Stimulated activated CD8-positive, alpha-beta memory T cell treated with anti-CD3 and anti-CD28 coated beads, Interleukin-7, amount 100 ng/mL, for 48 hours (primary cell): ENCODE data around the gene ZSCAN31.
A peak's percentile ranks its signal among the peaks of the same experiment; 100 is the strongest.
"Not testable (repeated sequence)": the region's sequence is repeated elsewhere in the genome, so short reads cannot be mapped to it uniquely, and the experiment has no call there.

Experiments
- DNase-seq, 2 donors: peaks; one replicate each; pipeline ENCODE4 v3.0.0-alpha.2; 2020; ENCODE audit warnings: low read depth in 1 of 2; ENCODE audit errors: extremely low read depth in 1 of 2

ZSCAN31 gene

DNA sequence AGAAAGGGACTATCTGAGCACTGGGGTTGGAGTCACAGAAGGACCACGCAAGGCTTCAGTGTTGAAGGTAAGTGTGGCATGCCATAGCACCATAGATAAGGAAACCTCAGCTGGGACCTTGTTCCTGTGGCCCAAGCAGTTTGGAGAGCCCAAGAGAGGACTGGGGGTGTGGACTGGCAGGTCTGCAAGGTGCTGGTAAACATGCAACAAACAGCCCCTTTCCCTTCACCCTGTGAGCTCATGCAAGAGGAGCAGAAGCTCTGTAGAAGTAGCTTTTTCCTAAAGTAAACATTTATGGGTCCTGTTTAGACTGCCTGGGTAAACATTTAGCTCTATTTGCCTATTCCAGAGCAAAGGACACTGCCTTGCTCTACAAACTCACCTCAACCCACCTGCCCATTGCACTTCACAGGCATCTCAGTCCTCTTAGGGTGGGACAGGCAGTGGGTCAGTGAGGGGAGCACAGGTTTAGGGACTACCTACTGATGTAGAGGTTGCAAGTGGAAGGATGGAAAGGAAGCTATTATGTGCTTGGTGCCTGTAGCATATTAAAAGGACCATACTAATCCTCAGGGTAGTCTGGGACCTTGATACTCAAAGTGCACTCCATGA, 12.0 kb downstream of the ZSCAN31 start:
- DNase-seq: no peak

DNA sequence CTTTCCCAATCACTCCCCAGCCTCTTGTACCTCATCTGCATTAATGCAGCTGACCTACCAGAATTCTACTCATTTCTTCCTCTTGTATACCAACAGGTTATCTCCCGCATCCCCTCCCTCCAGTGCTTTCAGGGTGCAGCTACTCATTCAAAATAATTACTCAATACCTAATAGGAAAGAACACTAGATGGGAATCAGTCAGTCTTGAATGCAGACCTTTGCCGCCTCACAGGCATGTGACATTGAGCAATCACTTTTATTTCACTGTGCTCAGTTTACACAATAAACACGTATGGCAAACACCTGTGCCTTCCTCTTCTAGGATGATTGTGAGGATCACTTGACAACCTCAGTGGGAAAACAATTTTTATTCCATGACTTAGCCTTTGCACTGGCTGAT, 13.3 kb downstream of the ZSCAN31 start:
- no peak for DNase-seq

DNA sequence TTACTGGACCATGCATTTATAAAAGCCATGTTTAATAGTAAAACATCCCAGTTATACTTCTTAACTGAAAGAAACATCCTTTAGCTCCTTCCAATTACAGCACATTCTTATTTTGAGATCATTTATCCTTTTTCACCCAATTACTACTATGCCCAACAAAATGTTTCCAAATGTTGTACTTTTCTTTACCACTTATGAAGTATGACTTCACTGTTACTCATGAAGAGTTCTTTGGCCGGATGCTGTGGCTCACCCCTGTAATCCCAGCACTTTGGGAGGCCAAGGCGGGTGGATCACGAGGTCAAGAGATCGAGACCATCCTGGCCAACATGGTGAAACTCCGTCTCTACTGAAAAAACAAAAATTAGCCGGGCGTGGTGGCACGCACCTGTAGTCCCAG, 18.1 kb downstream of the ZSCAN31 start:
- not testable (repeated sequence) for DNase-seq

DNA sequence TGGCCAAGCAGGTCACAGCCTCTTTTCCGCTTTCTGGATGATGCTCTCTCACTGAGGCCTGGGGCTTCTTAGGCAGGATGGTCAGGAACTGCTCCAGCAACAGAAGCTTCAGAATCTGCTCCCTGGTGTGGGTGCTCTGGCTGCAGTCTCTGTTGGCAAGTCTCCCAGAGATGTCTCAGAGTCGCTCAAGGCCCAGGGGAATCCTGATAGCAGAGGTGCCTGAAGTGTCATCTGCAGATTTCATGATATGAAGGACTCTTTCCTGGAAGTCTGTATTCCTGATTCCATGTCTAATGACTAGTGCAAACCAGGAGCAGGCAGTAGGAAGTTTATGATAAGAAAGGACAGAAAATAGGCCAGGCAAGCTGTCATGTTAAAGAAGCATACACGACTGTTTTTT, 20.3 kb downstream of the ZSCAN31 start:
- DNase-seq: no peak

DNA sequence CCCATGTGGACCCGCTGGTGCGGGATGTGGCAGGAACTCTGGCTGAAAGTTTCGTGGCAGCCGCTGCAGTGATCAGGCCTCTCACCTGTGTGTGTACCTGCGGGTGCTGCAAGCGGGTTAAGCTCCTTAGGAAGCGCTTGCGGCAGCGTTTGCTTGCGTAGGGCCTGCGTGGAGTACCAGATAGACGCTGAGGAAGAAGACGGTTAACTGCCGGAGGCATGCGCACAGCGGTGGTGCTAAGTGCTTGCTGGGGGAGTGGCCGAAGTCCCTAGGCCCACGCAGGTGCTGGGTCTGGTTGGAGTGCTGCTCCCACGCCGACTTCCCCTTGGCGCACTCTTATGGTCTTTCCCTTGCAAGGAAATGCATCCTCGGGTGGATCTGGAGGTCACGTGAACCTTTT, 23.0 kb downstream of the ZSCAN31 start:
- no peak for DNase-seq

DNA sequence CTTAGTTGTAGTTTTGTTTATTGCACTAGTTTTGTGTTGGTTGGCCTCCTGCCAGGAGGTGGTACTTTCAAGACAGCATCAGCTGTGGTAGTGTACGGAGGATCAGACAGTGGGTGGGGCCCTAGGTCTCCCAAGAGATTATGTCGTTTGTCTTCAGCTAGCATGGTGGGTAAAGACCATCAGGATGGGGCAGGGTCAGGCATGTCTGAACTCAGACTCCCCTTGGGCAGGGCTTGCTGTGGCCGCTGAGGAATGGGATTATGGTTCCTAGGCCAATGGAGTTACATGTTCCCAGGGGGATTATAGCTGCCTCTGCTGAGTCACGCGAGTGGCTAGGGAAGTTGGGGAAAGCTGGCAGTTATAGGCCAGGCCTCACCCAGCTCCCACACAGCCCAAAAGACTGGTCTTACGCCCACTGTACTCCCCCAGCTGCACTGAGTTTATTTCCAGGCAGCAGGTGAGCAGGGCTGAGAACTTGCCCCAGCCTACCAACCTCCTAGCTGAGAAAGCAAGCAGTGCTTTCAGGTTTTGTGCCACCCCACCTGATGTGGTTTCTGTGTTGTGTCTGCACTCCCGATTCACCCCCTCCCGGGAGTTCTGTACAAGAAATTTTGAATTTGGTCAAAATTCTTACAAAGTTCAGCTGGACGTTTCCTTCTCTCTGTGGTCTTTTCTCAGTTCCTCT, 24.7 kb downstream of the ZSCAN31 start:
- no peak for DNase-seq

DNA sequence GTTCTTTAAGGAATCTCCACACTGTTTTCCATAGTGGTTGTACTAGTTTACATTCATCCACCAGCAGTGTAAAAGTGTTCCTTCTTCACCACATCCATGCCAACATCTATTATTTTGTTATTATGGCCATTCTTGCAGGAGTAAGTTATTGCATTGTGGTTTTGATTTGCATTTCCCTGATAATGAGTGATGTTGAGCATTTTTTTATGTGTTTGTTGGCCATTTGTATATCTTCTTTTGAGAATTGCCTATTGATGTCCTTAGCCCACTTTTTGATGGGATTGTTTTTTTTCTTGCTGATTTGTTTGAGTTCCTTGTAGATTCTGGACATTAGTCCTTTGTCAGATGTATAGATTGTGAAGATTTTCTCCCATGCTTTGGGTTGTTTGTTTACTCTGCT, 29.6 kb downstream of the ZSCAN31 start:
- not testable (repeated sequence) for DNase-seq

DNA sequence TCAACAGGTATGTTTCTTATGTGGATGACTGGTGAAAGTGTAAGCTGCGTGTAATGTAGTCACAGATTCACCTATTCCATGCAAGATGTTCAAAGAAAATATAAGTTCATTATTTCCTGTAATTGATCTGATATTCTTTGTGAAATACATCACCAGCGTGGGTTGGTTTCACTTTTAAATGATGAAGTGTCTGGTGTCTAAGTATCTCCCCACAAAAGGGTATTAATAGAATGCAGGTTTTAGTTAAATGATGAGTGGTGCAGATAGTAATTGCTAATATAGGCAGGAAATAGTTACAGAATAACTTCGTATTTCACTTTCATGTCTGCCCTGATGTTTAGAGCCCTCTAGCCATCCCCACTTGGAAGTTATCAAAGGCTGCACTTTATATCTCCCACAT, 32.4 kb downstream of the ZSCAN31 start:
- DNase-seq: no peak

DNA sequence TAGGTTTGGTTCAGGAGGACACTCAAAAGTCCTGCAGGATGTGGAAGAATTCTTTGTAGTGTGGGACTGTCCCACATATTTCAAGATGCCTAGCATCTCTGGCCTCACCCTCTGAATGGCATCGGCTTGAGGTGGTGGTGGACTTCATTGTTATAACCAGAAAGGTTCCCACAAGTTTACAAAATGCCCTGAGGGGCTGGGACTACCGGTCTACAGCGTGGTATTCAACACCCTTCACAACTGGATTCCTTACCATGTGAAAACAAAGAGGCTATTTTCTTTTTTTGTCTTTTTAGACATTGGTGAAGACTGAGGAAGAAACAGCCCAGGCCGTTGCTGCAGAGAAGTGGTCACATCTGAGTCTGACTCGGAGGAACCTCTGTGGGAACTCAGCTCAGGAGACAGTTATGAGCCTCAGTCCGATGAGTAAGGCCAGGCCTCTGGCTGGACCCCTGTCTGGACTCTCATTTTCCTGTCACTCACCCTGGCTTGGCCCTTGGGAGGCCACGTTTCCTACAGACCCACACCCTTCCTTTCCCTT, 39.4 kb downstream of the ZSCAN31 start:
- no peak for DNase-seq

DNA sequence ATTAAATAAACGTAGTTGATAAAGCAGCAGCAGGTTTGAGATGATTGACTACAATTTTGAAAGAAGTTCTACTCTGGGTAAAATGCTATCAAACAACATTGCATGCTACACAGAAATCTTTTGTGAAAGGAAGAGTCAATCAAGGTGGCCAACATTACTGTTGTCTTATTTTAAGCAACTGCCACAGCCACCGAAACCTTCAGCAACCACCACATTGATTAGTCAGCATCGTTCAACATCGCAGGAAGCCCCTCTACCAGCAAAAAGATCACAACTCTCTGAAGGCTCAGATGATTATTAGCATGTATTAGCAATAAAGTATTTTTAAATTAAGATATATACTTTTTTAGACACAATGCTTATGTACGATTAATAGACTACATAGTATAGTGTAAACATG, 40.6 kb downstream of the ZSCAN31 start:
- no peak for DNase-seq

DNA sequence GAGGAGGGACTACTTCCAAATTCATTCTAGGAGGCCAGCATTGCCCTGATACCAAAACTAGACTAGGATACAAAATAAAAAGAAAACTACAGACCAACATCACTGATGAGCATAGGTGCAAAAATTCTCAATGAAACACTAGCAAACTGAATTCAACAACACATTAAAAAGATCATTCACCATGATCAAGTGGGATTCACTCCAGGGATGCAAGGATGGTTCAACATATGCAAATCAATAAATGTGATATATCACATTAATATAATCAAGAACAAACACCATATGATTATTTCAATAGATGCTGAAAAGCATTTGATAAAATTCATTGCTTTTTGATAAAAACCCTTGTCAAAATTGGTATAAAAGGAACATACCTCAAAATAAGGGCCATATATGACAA, 44.4 kb downstream of the ZSCAN31 start:
- no peak for DNase-seq

DNA sequence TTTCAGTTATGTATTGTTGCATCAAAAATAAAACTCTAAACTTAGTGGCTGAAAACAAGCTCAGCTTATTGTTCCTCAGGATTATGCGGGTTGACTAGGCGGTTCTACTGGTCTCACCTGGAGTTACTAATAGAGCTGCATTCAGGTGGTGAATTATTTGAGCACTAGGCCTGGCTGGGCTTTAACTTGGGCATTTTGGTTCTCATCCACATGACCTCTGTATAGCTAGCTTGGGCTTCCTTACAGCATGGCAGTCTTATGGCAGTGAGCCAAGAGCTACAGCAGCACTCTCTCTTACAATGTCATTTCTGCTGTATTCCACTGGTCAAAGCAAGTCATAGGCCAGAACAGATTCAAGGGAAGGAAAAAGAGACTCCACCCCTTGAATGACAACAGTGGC, 53.0 kb downstream of the ZSCAN31 start:
- no peak for DNase-seq

DNA sequence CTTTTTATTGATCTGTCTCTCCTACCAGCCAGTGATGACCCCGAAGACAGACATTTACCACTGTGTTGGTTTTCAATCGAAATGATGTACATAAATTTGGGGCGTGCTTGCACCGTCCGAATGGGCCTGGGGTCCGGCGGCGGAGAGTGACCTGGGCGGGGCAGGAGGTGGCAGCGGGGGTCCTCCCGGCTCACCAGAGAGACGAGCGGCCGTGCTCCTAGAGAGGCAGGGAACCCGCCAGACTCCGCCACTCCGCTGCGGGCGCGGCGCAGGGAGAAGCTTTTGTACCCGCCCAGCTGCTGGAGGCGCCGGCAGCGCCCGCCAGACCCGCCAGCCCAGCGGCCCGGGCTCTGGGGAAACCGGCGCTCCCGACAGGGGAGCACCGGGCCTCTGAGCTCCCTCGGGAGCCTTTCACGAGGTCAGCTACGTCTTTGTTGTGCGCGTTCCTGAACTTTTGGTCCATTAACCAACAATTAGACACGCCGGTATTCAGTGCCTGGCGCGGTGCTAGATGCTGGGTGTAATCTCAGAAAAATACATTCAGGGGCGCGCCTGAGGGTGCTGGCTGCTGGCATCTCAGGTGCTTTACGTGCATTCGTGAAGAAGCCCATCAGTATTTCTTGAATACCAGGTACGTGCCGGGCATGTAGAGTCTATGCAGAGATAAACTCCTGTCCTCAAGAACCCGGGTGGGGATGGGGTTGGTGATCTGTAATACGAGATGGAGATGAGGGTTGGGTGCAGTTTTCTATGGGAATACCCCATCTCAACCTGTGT, 54.5 kb downstream of the ZSCAN31 start, which contains the start of gene PGBD1:
Gene PGBD1 (plus strand): TSS at position 285 of the 777 bp plus-strand sequence. CDS start 2,242 bp downstream, outside the sequence.
- peak; percentile 47 to 63 for DNase-seq

DNA sequence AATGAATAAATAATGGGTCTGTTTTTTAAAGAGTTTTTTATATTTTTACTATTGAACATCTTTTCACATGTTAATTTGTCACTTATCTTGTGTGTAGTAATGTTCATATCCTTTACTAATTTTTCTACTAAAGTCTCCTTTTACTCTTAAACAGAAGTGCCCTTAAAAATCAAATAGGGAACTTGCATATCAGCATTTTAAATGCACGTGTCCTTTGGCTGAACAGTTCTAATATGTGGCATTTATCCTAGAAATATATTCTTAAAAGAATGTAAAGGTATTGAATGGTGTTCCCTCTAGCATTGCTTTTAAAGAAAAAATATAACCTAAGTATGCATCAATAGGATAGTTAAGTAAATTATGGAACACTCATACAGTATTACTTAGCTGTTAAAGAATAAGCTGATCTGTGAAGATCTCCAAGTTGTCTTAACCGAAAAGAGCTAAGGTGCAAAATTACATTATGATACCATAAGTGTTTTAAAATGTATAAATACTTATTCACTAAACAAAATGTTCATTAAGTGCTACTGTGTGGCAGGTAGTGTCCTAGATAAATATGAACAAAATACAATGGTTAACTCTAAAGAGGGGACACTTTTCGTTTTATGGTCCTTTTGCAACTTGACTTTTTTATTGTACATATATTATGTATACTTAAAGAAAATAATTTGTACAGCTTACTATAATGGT, 55.2 kb downstream of the ZSCAN31 start:
- DNase-seq: no peak

DNA sequence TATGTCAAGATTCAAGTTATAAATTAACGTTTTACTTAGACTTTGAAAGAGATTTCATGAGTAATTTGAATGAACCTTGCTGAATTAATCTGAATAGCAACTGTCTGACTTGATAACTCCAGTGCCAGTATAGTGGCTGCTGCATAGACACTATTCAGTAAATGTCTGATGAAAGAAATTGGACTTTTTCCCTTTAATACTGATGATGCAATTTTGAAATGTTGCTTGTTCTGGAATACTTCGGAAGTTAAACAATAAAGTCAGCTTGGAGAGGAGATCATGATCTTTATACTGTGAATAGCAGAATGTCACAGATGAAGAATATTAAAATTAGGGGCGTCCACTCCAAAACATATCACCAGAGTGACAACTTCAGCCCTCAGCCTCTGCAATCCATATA, 58.2 kb downstream of the ZSCAN31 start:
- DNase-seq: no peak

DNA sequence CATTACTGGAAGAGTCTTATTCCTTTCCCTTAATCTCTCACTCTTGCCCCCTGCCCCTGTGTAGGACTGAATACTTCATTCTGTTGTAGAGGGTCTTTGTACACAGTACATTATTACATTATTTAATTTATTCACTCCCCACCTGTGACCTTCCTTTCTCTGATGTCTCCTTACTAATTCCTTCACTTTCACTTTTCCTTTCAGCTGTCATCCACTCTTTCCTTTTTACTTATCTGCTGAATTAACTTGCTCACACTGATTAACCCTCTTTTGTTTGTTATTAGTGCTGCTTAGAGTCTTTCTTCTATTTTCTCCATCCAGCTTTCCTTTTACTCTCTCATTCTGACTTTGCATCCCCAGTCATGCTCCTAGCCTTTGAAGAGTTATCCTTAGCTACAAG, 61.1 kb downstream of the ZSCAN31 start:
- DNase-seq: no peak
